Mucosa of descending colon (tissue), 3 donors: ENCODE data around the gene DECR2. TPM values are rescaled to one million over a fixed set of nuclear protein-coding genes. Genes with fewer than 3 reads are reported as not detected.
"Not testable (repeated sequence)": the region's sequence is repeated elsewhere in the genome, so short reads cannot be mapped to it uniquely, and the experiment has no call there.

Source experiments
- ATAC-seq: fragments of 200-7000 bp; cut with Tn5 transposase; one replicate; pipeline ENCODE4 v1.9.1; 2020; ENCODE audit warnings: mild to moderate bottlenecking, moderate library complexity
- DNase-seq, 3 donors: peaks; one replicate each; pipeline ENCODE4 v3.0.0-alpha.2; 2020
- H3K36me3 ChIP-seq: fragments of 200-600 bp; one replicate; pipeline ENCODE4 v1.8.0; 2021; ENCODE audit warnings: low read depth, mild to moderate bottlenecking
- H3K4me1 ChIP-seq: fragments of 200-600 bp; one replicate; pipeline ENCODE4 v1.8.0; 2021; ENCODE audit warnings: low read depth, mild to moderate bottlenecking
- H3K4me3 ChIP-seq: fragments of 200-600 bp; one replicate; pipeline ENCODE4 v1.8.0; 2021; ENCODE audit warnings: mild to moderate bottlenecking
- H3K9me3 ChIP-seq: fragments of 200-600 bp; one replicate; pipeline ENCODE4 v1.8.0; 2021; ENCODE audit warnings: mild to moderate bottlenecking
- CTCF ChIP-seq: fragments of 200-600 bp; IDR thresholded peaks from one replicate; pipeline ENCODE4 v1.8.0; 2022; ENCODE audit warnings: antibody characterized with exemption, mild to moderate bottlenecking
- intact Hi-C, 2 donors: fragments of 100-400 bp; cut with DNase I in 1 of 2; cut with micrococcal nuclease in 1 of 2; formaldehyde crosslinking; loops; one replicate each; pipeline versions ENCODE4 v1.11.0 to v1.11.1; 2022; cut with DNase I, micrococcal nuclease
- total RNA-seq, 3 donors: library from RNA; stranded (reverse); fragmentation: NEBNext Ultra II Directional in 2 of 3; extraction: Animal tissue kit (Norgen Biotek cat#: 25700) in 2 of 3; gene quantifications; one replicate each; pipeline versions ENCODE4 v1.2.1 to v1.2.4, GENCODE V29; 2021 to 2023
- donor health status: DM: no; HTN: no; CAD: no; lungs with moderate emphysema.
- donor health status: DM: no; HTN: no; CAD: no.
- donor health status: DM: no; HTN: yes; CAD: no.

The DECR2 gene
- total RNA-seq, 3 donors from 2014 or later: 39.5 to 64.3 (median 56.0) TPM

GRCh38 chr16:361341-361871, 40.3 kb upstream of the DECR2 start:
- no peak for TF ChIP-seq CTCF
- Histone ChIP-seq H3K4me3 (no peak overlapping the region), H3K36me3 (no peaks in the 10 kb centered on the region), H3K4me1 (peaks cover 4% of the 10 kb centered on the region), H3K9me3 (no peaks in the 10 kb centered on the region)
- no peak for ATAC-seq
- intact Hi-C loops: no loop called here
- DNase-seq: peak in 2 of 3 donors; percentile 26 to 49

GRCh38 chr16:361872-362701, 39.6 kb upstream of the DECR2 start:
- peak; percentile 79 to 89 (median 82) for DNase-seq
- TF ChIP-seq CTCF: peak; percentile 78
- no peak overlapping the region for H3K4me3 ChIP-seq
- peak; percentile 95 for ATAC-seq
- H3K9me3 ChIP-seq: no peaks in the 10 kb centered on the region
- H3K4me1 ChIP-seq: peaks cover 4% of the 10 kb centered on the region
- intact Hi-C loops: no loop called here
- no peaks in the 10 kb centered on the region for H3K36me3 ChIP-seq

DNA sequence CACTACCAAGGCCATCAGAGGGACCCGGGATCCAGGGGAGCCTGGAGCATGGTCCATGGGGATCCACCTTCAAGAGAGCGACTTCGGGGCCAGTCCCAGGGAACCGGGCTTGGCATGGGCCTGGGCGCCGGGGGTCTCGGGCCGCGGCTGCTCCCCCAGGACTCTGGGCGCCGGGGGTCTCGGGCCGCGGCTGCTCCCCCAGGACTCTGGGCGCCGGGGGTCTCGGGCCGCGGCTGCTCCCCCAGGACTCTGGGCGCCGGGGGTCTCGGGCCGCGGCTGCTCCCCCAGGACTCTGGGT, 39.0 kb upstream of the DECR2 start:
- H3K9me3 ChIP-seq, H3K4me1 ChIP-seq, H3K4me3 ChIP-seq, intact Hi-C loops, DNase-seq, H3K36me3 ChIP-seq, ATAC-seq: not testable (repeated sequence)

DNA sequence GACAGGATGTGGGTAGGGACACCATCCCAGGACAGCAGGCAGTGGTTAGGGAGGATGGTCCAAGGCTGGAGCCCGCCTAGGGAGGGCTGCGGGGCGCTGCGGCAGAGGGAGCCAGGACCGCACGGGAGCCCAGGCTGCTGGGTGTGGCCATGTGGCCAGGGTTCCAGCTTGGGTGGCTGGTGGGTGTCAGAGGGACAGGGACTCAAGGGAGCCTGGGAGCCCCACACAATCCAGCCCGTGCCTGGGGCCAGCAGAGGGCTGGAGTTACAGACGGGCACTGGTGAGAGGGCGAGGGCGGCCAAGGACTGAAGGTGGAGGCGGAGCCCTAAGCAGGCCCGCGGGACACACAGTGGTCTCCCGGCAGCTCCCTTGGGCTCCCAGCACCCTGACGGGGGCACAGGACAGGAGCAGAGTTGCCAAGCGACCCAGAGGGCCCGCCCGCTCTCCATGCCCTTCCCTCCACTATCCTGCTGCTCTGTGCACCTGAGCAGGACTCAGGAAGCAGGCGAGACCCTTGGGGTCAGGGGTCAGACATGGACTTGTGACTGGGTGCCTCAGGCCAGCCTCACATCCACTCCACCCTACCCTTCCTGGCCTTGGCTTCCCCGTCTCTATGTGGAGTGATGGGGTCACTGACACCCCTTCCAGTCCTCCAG, 38.4 kb upstream of the DECR2 start:
- no peak for TF ChIP-seq CTCF
- no peak for ATAC-seq
- peak in 2 of 3 donors; percentile 25 to 43 for DNase-seq
- no peaks in the 10 kb centered on the region for H3K36me3 ChIP-seq
- no peaks in the 10 kb centered on the region for H3K9me3 ChIP-seq
- H3K4me3 ChIP-seq: no peak overlapping the region
- H3K4me1 ChIP-seq: peaks cover 4% of the 10 kb centered on the region
- intact Hi-C loops: no loop called here

DNA sequence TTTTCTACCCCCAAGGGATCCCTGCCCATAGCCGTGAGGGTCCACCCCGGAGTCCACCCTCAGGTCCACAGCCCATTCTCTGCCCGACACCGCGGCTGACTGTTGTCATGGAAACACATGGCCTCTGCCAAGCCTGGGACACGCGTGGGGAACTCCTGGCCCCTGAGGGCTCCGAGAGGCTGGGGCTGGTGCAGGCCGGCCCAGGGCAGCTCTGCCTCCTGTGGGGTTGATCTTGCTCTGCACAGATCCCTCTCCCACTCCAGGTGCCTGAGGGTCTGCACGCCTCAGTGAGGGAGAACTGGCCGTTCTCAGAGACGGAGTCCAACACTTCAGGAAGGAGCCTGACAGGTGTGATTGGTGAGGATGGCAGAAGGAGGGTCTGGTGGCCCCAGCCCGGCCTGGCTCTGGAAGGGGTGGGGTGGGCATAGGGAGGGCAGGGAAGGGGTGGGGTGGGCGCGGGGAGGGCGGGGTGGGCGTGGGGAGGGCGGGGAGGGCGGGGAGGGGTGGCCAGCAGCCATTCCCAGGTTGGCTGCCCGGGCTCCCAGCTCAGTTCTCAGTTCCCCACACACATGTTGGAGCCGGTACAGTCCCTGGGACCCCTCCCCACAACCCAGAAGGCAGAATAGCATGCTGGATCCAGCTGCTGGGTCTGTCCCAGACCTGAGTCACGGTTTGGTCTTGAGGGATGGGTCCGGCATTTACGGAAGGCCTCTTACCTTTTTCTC, 37.8 kb upstream of the DECR2 start:
- Histone ChIP-seq H3K36me3 (no peaks in the 10 kb centered on the region), H3K4me1 (peaks cover 4% of the 10 kb centered on the region), H3K4me3 (no peak overlapping the region), H3K9me3 (no peaks in the 10 kb centered on the region)
- peak in 2 of 3 donors; percentile 25 to 40 for DNase-seq
- no peak for TF ChIP-seq CTCF
- intact Hi-C loops: no loop called here
- ATAC-seq: no peak
